Hypothalamus (tissue), 51 donors: ENCODE measurements around the gene LILRA2.
"Not testable (repeated sequence)": the region's sequence is repeated elsewhere in the genome, so short reads cannot be mapped to it uniquely, and the experiment has no call there.

Experiments
- DNase-seq, 51 donors: peaks; one replicate each; lab custom pipeline; 2025; lab: John Stamatoyannopoulos, UW

LILRA2 gene

GRCh38 chr19:54573330-54573872 lies at the start of gene LILRA2:
Gene LILRA2, plus strand, starts transcription at chr19:54573790. Its CDS starts 89 bp downstream, at chr19:54573879.
- peak in 1 of 51 donors; percentile 2 for DNase-seq

- DNase-seq: no peak
Measured at GRCh38 chr19:54525636-54526035, 48.0 kb upstream of the LILRA2 start.

GRCh38 chr19:54526972-54527371 lies 46.6 kb upstream of the LILRA2 start:
- DNase-seq: no peak

DNA sequence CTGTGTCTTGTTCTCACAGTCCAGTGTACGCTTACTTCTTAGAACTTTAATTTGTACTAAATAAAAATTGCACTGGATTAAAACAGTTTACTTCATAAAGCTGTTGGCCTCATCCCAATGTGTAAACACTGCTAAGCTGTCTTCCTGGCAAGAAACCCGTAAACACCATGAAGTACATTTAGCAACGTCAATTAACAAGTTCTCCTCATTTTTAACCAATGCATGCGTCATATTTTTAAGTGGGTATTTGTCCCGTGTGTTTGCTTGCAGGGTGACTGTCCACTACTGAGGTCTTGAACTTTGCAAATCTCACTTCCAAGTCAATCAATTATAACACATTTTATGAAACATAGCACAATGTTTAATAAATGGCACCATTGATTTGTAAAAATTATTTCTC lies 42.7 kb upstream of the LILRA2 start:
- no peak for DNase-seq

DNA sequence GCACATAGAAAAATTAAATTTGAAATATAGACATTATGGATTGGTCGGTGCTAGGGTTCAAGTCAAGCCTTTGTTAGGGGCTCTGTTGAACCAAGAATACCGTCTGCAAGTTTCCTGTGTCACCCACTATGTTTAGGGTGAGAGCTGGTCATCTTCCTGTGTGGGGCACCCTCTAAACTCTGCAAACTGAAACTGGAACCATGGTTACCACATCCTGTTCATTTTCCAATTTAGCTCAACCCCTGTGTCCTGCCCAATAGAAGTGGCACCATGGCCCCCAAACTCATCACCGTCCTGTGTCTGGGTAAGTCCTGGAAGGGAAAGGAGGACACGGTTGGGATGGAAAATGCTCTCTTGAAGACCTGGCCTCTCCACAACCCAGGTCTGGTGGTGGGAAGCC lies 41.1 kb upstream of the LILRA2 start:
- DNase-seq: no peak

DNA sequence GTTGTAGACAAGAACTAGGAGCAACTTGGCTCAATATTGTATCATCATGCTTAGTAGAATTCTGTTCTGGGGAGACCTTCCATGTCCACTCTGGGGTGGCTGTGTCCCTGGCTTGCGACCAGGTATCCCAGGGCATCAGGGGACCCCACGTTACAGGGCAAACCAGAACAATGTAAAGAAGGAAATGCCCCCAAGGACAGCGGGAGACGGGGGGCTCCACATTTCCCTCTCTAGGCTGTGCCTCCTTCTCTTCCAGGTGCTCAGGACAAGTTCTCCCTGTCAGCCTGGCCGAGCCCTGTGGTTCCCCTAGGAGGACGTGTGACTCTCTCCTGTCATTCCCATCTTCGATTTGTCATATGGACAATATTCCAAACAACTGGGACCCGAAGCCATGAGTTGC lies 40.1 kb upstream of the LILRA2 start:
- no peak for DNase-seq

DNA sequence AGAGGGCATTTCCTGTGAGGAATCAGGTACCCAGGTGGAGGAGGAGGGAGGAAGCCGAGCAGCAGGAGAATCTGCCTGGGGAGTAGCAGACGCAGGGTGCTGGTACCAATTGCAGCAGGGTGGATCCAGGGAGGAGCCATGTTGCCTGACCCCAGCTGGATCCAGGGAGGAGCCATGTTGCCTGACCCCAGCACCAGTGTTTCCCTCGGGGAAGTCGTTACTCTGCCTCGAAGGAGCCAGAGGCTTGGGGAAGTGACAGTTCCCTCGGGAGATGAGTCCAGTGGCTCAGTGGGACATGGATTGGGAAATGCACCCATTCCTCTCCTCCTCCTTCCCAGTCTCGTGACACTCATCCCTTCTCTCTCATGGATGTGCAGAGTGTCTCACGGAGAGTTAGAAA lies 39.4 kb upstream of the LILRA2 start:
- DNase-seq: no peak

GRCh38 chr19:54535601-54536000 lies 38.0 kb upstream of the LILRA2 start:
- DNase-seq: no peak

DNA sequence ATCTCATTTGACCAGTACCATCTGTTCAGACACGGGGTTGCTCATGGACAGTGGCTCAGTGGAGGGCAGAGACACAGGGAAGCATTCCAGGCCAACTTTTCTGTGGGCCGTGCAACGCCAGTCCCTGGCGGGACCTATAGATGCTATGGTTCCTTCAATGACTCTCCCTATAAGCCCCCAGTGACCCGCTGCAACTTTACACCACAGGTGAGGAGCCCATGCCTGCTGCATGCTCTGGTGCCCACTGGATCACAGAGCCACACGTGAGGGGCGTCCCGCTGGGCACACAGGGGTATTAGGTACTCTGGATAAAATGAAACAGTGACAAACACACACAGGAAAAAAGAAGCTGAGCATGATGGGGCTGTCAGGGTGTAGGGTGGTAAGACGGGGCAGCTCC lies 36.6 kb upstream of the LILRA2 start:
- no peak for DNase-seq

DNA sequence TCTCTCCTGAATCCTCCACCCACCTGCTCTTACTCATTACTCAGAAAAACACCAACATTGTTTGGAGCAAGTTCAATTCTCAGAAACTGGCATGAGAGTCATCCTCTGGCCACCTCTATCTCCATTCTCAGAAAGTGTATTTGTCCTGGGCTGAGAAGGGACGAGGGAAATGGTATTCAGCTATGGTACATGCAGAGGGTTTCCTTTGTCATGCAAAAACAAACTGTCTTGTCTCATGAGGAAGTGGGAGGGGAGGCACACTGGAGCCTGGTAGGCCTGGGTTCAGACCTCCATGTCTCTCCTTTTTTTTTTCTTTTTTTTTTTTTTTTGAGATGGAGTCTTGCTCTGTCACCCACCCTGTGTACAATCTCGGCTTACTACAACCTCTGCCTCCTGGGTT lies 31.9 kb upstream of the LILRA2 start:
- DNase-seq: no peak

DNA sequence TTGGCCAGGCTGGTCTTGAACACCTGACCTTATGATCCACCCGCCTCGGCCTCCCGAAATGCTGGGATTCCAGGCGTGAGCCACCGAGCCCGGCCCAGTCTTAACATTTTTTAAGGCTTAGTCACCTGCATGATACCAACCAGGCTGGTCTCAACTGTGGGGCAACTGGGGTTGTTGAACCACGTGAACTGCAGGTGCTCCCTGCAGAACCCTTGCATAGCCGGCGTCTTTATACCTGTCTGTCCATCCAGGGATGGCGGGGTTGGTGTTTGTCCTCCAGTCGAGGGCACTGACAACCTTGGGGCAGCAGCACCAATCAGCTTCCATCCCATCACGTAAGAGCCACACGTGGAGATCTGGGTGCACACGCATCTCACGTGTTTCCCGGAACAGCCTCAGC lies 24.8 kb upstream of the LILRA2 start:
- no peak for DNase-seq

DNA sequence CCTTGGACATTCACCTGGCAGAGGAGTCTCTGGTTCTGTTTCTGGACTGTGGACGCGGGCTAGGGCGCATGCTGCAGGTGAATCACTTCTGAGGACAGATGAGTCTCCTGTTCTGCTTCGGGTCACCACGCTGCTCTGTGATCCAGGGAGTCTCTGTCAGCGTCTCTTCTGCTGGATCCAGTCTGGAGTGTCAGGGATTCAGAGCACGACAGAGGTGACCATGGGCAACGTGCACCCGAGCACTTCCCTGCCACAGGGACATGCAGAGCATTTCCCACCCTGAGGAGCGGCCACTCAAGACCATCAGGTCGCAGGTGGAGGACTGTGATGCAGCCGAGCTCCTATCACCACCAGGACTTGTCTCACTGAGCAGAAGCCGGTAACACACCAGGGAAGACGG lies 24.4 kb upstream of the LILRA2 start:
- no peak for DNase-seq

DNA sequence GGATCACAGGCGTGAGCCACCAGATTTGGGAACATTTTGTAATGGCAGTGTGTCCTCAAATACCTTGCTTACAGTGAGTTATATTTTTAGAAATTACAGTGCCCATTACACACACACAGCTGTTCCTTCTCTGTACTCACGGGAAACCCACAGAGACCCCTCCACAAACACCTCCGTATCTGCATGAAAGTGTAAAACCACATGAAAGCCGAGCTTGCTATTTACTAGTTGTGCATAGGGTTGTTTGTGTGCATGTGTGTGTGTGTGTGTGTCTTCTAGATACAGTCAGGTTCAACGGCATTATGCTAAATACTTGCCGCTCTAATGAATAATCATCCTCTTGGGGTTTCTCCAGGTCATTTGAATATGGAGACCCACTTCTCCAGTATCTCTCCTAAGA lies 22.3 kb upstream of the LILRA2 start:
- DNase-seq: no peak

DNA sequence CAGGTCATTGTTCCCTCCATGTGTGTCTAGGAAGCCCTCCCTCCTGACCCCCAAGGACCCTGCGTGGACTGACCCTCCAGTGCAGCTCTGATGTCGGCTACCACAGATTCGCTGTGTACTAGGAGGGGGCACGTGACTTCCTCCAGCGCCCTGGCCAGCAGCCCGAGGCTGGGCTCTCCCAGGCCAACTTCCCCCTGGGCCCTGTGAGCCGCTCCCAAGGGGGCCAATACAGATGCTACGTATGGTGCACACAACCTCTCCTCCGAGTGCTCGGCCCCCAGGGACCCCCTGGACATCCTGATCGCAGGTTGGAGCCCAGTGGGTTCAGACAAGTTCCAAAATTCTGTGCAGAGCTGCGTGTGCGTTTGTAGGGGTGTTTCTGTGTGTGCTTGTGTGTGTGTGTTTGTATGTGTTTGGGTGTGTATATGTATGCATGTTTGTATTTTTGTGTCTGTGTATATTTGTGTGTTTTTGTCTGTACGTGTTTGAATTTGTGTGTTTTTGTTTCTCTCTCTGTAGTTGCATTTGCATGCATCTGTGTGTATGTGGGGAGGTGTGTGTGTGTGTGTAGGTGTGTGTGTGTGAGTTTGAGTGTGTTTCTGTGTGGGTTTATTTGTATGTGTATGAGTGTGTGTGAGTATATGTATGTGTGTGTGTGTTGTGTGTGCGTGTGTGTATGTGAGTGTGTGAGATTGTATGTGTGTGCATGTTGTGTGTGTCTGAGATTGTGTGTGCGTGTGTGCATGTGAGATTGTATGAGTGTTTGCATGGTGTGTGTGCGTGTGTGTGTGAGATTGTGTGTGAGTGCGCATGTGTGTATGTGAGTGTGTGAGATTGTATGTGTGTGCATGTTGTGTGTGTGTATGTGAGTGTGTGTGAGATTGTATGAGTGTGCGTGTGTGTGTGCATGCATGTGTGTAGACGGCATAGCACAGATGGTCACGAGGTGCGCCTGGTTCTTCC lies 21.4 kb upstream of the LILRA2 start:
- peak in 13 of 51 donors; percentile 6 to 24 (median 17) for DNase-seq

- DNase-seq: no peak
Measured at GRCh38 chr19:54552913-54553310, 20.7 kb upstream of the LILRA2 start.

DNA sequence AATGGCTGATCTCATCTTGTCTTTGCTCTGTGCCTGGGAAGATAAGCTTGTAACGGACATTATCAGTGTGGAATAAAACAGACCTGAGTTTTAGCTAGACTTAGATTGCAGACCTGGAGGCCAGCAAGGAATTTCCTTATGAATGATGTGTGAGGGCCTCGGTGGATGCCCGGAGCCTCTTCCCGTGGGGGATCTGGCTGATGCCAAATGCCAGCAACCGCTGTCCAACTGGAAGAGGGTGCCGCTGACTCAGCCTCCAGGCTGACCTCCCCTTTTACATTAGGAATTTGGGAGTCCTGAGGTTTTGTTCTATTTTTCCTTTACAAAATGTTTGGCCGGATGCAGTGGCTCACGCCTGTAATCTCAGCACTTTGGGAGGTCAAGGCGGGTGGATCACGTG lies 19.6 kb upstream of the LILRA2 start:
- no peak for DNase-seq

GRCh38 chr19:54554896-54555295 lies 18.7 kb upstream of the LILRA2 start:
- DNase-seq: no peak

GRCh38 chr19:54556194-54556593 lies 17.4 kb upstream of the LILRA2 start:
- no peak for DNase-seq

DNA sequence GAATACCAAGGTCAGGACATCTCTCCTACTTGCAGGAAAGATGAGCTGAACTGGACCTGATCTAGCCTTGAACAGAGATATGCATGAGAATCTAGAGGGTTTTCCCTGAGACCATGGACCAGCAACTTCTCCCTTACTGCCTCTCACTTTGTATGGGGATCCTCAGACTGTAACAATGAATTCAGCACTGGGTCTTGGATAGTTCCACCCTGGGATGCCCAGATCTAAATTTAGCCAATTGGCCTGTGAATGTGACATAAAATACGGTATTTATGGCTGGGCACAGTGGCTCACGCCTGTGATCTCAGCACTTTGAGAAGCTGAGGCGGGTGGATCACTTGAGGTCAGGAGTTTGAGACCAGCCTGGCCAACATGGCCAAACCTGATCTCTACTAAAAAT lies 15.3 kb upstream of the LILRA2 start:
- no peak for DNase-seq

DNA sequence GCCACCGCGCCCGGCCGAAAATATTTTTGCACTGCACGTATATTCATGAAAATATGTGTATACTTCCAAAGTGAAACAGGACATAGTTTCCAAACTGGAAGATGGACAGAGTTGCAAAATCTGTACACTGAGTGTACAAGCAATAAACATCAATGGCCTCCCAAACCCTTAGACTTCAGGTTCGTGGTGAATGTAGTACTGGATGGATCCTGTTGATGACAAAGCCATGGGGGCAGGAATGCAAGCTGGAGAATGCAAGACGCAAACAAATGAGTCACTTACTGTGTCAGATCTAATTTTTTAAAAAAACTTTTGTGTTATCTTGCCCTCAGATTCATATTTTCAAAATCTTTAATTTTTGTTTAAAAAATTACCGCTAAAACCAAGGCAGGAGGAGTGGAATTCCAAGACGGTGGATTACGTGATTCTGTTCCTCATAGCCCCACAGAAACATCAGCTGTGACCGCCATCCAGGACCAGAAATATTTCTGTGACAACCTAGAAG lies 12.7 kb upstream of the LILRA2 start:
- no peak for DNase-seq

GRCh38 chr19:54561840-54562239 lies 11.8 kb upstream of the LILRA2 start:
- DNase-seq: no peak

GRCh38 chr19:54563206-54563605 lies 10.4 kb upstream of the LILRA2 start:
- DNase-seq: not testable (repeated sequence)
